Measurements from ENCODE around the gene LYST.
"Not testable (repeated sequence)": the region's sequence is repeated elsewhere in the genome, so short reads cannot be mapped to it uniquely, and the experiment has no call there.

Gene LYST

GRCh38 chr1:235855811-235856429 lies 10.8 kb downstream of the LYST start:
- DNase-seq, result no peak

GRCh38 chr1:235854347-235854746 lies 12.4 kb downstream of the LYST start:
- DNase-seq, result no peak

GRCh38 chr1:235853653-235854052 lies 13.1 kb downstream of the LYST start:
- no peak for DNase-seq

- no peak for DNase-seq
These were observed 13.8 kb downstream of the LYST start for GRCh38 chr1:235852887-235853286.

GRCh38 chr1:235851939-235852338 lies 14.8 kb downstream of the LYST start:
- no peak for DNase-seq

GRCh38 chr1:235848251-235848650 lies 18.5 kb downstream of the LYST start:
- DNase-seq, result not testable (repeated sequence)

- not testable (repeated sequence) for DNase-seq
These were observed 21.0 kb downstream of the LYST start for GRCh38 chr1:235845656-235846107.

GRCh38 chr1:235844776-235845175 lies 21.9 kb downstream of the LYST start:
- no peak for DNase-seq

- DNase-seq, result peak; percentile 81
These were observed 23.2 kb downstream of the LYST start for GRCh38 chr1:235843461-235843961.

- no peak for DNase-seq
These were observed 24.7 kb downstream of the LYST start for GRCh38 chr1:235841938-235842545.

GRCh38 chr1:235838021-235838420 lies 28.7 kb downstream of the LYST start:
- DNase-seq, result no peak

- no peak for DNase-seq
These were observed 31.5 kb downstream of the LYST start for GRCh38 chr1:235835226-235835625.

- DNase-seq, result no peak
These were observed 32.1 kb downstream of the LYST start for GRCh38 chr1:235834620-235835019.

- DNase-seq, result no peak
These were observed 34.7 kb downstream of the LYST start for GRCh38 chr1:235832011-235832410.

GRCh38 chr1:235831148-235831547 lies 35.6 kb downstream of the LYST start:
- no peak for DNase-seq

- DNase-seq, result no peak
These were observed 40.4 kb downstream of the LYST start for GRCh38 chr1:235826102-235826854.

GRCh38 chr1:235825229-235825628 lies 41.5 kb downstream of the LYST start:
- no peak for DNase-seq

- DNase-seq, result no peak
These were observed 43.0 kb downstream of the LYST start for GRCh38 chr1:235823684-235824083.

GRCh38 chr1:235822685-235823084 lies 44.0 kb downstream of the LYST start:
- no peak for DNase-seq

GRCh38 chr1:235821361-235821981 lies 45.2 kb downstream of the LYST start:
- no peak for DNase-seq

GRCh38 chr1:235820061-235820460 lies 46.6 kb downstream of the LYST start:
- DNase-seq, result no peak

GRCh38 chr1:235818632-235819136 lies 48.0 kb downstream of the LYST start:
- DNase-seq, result no peak

GRCh38 chr1:235817101-235817728 lies 49.5 kb downstream of the LYST start:
- no peak for DNase-seq

Measured in NCI-H1694 treated with DMSO at 0.1 percent for 48 hours (cell line).